Fibroblast of lung (primary cell): ENCODE results near the gene HDLBP. TPM values are rescaled to one million over a fixed set of nuclear protein-coding genes. Genes with fewer than 3 reads are reported as not detected.

ENCODE experiments used
- DNase-seq, 2 donors: peaks; one replicate each; pipeline versions ENCODE4 v3.0.0 to v3.0.0-alpha.2; 2010; ENCODE audit warnings: low read depth in 2 of 2
- H2AFZ ChIP-seq: 2 replicates; pipeline ENCODE4 v1.5.1; 2012; ENCODE audit warnings: low read length, control low read depth, inconsistent platforms
- H3K27ac ChIP-seq: 2 replicates; pipeline ENCODE4 v1.5.1; 2011; ENCODE audit warnings: low read length, control low read depth; ENCODE audit not compliant: insufficient read depth
- H3K27me3 ChIP-seq: 2 replicates; pipeline ENCODE4 v1.5.1; 2011; ENCODE audit warnings: mild to moderate bottlenecking, low read length; ENCODE audit not compliant: control insufficient read depth, insufficient read depth
- H3K36me3 ChIP-seq: 2 replicates; pipeline ENCODE4 v1.5.1; 2011; ENCODE audit warnings: low read length; ENCODE audit not compliant: control insufficient read depth, insufficient read depth
- H3K4me1 ChIP-seq: 2 replicates; pipeline ENCODE4 v1.5.1; 2011; ENCODE audit warnings: low read length; ENCODE audit not compliant: control insufficient read depth, insufficient read depth; ENCODE audit errors: extremely low read depth
- H3K4me2 ChIP-seq: 2 replicates; pipeline ENCODE4 v1.5.1; 2011; ENCODE audit warnings: low read length, control low read depth; ENCODE audit not compliant: insufficient read depth; ENCODE audit errors: extremely low read depth
- H3K4me3 ChIP-seq, 4 experiments: fragments of 200-600 bp in 1 of 4; sonication (generic) in 1 of 4; replicated peaks in 1 of 4; 2 replicates each; pipeline ENCODE4 v1.5.1; 2011 to 2016; ENCODE audit warnings: low read length in 4 of 4, low read depth in 3 of 4, mild to moderate bottlenecking in 3 of 4, control low read depth in 2 of 4, inconsistent platforms in 1 of 4, mixed read lengths in 1 of 4; ENCODE audit not compliant: insufficient read depth in 1 of 4; ENCODE audit errors: control extremely low read depth in 1 of 4
- H3K79me2 ChIP-seq: 2 replicates; pipeline ENCODE4 v1.5.1; 2012; ENCODE audit warnings: mild to moderate bottlenecking, low read length, inconsistent platforms; ENCODE audit not compliant: control insufficient read depth, insufficient read depth
- H3K9ac ChIP-seq: 2 replicates; pipeline ENCODE4 v1.5.1; 2011; ENCODE audit warnings: mild to moderate bottlenecking, low read length, control low read depth; ENCODE audit not compliant: insufficient read depth
- H3K9me3 ChIP-seq: 2 replicates; pipeline ENCODE4 v1.5.1; 2012; ENCODE audit warnings: low read depth, low read length; ENCODE audit not compliant: control insufficient read depth, insufficient read depth
- H4K20me1 ChIP-seq: 2 replicates; pipeline ENCODE4 v1.5.1; 2011; ENCODE audit warnings: low read length; ENCODE audit not compliant: control insufficient read depth, insufficient read depth; ENCODE audit errors: extremely low read depth
- CTCF ChIP-seq, 2 donors: IDR thresholded peaks in 1 of 2; conservative IDR thresholded peaks in 1 of 2; 1 replicate in 1 of 2; 2 replicates in 1 of 2; pipeline ENCODE4 v1.5.1; 2011 to 2012; ENCODE audit warnings: low read length in 2 of 2, control low read depth in 1 of 2, inconsistent platforms in 1 of 2, low read depth in 1 of 2, mild to moderate bottlenecking in 1 of 2
- EZH2 ChIP-seq: IDR thresholded peaks from 2 replicates; pipeline ENCODE4 v1.5.1; 2012; ENCODE audit warnings: low read length, control low read depth, mild to moderate bottlenecking; ENCODE audit errors: missing control alignments
- polyA plus RNA-seq, 2 donors: library from polyadenylated mRNA; depleted of rRNA in 1 of 2; stranded (reverse) in 1 of 2; unstranded in 1 of 2; fragments of >200 nt; gene quantifications; 2 replicates each; pipeline ENCODE4 v1.2.1, GENCODE V29; 2011 to 2012; ENCODE audit warnings: missing spikeins in 1 of 2
- total RNA-seq: library from RNA; depleted of rRNA; stranded (reverse); fragments of >200 nt; gene quantifications from 2 replicates; pipeline ENCODE4 v1.2.1, GENCODE V29; 2014

Gene HDLBP
- total and polyA plus RNA-seq, 2 donors (not counting 1 experiment from before 2014, with no cell fraction given): 626 to 1,354 TPM

GRCh38 chr2:241359481-241360045 lies 44.1 kb upstream of the HDLBP start:
- no peaks in the 10 kb centered on the region for H3K9me3 ChIP-seq
- H3K4me3 ChIP-seq: no peak overlapping the region
- H3K79me2 ChIP-seq: peaks cover 57% of the 10 kb centered on the region
- no peak overlapping the region for H3K4me2 ChIP-seq
- no peaks in the 10 kb centered on the region for H3K27me3 ChIP-seq
- DNase-seq: no peak
- H2AFZ ChIP-seq: no peak overlapping the region
- no peak overlapping the region for H3K27ac ChIP-seq
- H3K36me3 ChIP-seq: peaks cover 2% of the 10 kb centered on the region
- no peak overlapping the region for H3K9ac ChIP-seq
- no peaks in the 10 kb centered on the region for H4K20me1 ChIP-seq
- no peak for TF ChIP-seq CTCF (conservative IDR thresholded peaks at IDR 0.05 in 1 of 2, IDR thresholded peaks at IDR 0.05 in 1 of 2; ENCODE audit: low read depth in 1 of 2, low read length in 2 of 2)
- no peak for TF ChIP-seq EZH2
- peaks cover 12% of the 10 kb centered on the region for H3K4me1 ChIP-seq

GRCh38 chr2:241358470-241358869 lies 43.0 kb upstream of the HDLBP start:
- Histone ChIP-seq H3K27me3 (no peaks in the 10 kb centered on the region), H3K4me2 (peak overlapping the region; percentile 40), H3K36me3 (peaks cover 5% of the 10 kb centered on the region), H4K20me1 (no peaks in the 10 kb centered on the region), H3K79me2 (peaks cover 51% of the 10 kb centered on the region), H3K27ac (no peak overlapping the region), H3K9ac (no peak overlapping the region), H2AFZ (no peak overlapping the region), H3K4me1 (peaks cover 10% of the 10 kb centered on the region), H3K4me3 (no peak overlapping the region), H3K9me3 (no peaks in the 10 kb centered on the region)
- TF ChIP-seq CTCF (conservative IDR thresholded peaks at IDR 0.05 in 1 of 2, IDR thresholded peaks at IDR 0.05 in 1 of 2; ENCODE audit: low read depth in 1 of 2, low read length in 2 of 2) (no peak), EZH2 (no peak)
- DNase-seq: no peak

- H3K9ac ChIP-seq: peak overlapping the region; percentile 34
- no peaks in the 10 kb centered on the region for H3K27me3 ChIP-seq
- H3K36me3 ChIP-seq: peaks cover 5% of the 10 kb centered on the region
- H3K4me1 ChIP-seq: peaks cover 10% of the 10 kb centered on the region
- H2AFZ ChIP-seq: no peak overlapping the region
- TF ChIP-seq CTCF (conservative IDR thresholded peaks at IDR 0.05 in 1 of 2, IDR thresholded peaks at IDR 0.05 in 1 of 2; ENCODE audit: low read depth in 1 of 2, low read length in 2 of 2) (no peak), EZH2 (no peak)
- DNase-seq: no peak
- peak overlapping the region; percentile 88 for H3K4me2 ChIP-seq
- no peak overlapping the region for H3K27ac ChIP-seq
- H3K4me3 ChIP-seq: peak overlapping the region; percentile 62 to 97 (median 82)
- H3K9me3 ChIP-seq: no peaks in the 10 kb centered on the region
- no peaks in the 10 kb centered on the region for H4K20me1 ChIP-seq
- H3K79me2 ChIP-seq: peaks cover 46% of the 10 kb centered on the region
These were observed 42.1 kb upstream of the HDLBP start for GRCh38 chr2:241357531-241357930.
